Fibroblast of mammary gland (primary cell): Measurements from ENCODE around the gene ITPKA.

Source experiments
- DNase-seq: peaks from one replicate; pipeline ENCODE4 v3.0.0-alpha.2; 2010; ENCODE audit warnings: low read depth
- H3K4me3 ChIP-seq: 2 replicates; pipeline ENCODE4 v1.5.1; 2011; ENCODE audit warnings: low read depth, mild to moderate bottlenecking, low read length, moderate library complexity; ENCODE audit not compliant: control insufficient read depth
- TF ChIP-seq, protein P1 (sequence below): conservative IDR thresholded peaks from 2 replicates; pipeline ENCODE4 v1.5.1; 2011; ENCODE audit warnings: low read depth, low read length, inconsistent platforms; ENCODE audit not compliant: control insufficient read depth, insufficient read depth

The ITPKA gene

DNA sequence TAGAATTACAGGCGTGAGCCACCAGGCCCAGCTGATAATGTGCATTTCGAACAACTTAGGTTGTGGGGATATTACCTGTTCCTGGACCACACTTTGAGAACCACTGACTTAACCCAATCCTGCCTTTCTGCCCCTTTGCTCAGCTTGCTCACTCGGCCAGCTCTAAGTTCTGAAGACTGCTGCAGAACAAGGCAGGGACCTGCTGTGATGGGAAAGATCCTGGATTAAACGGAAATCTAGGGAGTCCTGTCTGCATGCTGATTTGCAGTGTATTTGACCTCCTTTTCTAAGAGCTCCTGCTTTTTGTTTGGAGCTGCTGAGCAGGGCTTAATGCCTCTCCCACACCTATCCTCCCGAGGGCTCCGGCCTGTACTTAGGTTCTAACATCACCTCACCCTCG is 17.1 kb downstream of the ITPKA start:
- TF ChIP-seq, protein P1, sequence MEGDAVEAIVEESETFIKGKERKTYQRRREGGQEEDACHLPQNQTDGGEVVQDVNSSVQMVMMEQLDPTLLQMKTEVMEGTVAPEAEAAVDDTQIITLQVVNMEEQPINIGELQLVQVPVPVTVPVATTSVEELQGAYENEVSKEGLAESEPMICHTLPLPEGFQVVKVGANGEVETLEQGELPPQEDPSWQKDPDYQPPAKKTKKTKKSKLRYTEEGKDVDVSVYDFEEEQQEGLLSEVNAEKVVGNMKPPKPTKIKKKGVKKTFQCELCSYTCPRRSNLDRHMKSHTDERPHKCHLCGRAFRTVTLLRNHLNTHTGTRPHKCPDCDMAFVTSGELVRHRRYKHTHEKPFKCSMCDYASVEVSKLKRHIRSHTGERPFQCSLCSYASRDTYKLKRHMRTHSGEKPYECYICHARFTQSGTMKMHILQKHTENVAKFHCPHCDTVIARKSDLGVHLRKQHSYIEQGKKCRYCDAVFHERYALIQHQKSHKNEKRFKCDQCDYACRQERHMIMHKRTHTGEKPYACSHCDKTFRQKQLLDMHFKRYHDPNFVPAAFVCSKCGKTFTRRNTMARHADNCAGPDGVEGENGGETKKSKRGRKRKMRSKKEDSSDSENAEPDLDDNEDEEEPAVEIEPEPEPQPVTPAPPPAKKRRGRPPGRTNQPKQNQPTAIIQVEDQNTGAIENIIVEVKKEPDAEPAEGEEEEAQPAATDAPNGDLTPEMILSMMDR: no peak
- H3K4me3 ChIP-seq: no peak overlapping the region
- no peak for DNase-seq

DNA sequence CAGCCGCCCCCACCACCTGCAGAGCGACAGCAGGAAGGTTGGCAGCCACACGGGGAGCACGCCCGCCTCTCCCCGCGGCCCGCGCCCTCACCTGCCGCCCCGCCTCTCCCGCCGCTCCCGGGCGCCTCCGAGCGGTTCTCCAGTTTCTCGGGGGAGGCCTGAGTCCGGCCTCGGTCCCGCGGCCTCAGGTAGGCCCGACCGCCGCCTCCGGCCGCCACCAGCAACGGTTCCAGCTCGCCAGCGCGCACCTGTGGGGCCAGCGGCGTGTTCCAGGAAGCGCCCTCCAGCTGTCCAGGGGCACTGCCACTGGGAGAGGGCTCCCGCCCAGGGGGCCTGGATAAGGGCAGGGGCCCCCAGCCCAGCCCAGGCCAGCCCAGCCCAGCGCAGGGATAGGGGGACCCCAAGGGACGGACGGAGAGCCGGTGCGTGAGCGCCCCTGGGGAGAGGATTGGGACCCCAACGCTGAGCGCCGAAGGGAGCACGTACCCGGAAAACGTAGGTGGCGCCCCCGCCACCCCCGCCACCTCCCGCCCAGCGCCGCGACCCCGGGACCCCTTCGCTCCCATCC is 17.7 kb downstream of the ITPKA start:
- no peak overlapping the region for H3K4me3 ChIP-seq
- no peak for DNase-seq

DNA sequence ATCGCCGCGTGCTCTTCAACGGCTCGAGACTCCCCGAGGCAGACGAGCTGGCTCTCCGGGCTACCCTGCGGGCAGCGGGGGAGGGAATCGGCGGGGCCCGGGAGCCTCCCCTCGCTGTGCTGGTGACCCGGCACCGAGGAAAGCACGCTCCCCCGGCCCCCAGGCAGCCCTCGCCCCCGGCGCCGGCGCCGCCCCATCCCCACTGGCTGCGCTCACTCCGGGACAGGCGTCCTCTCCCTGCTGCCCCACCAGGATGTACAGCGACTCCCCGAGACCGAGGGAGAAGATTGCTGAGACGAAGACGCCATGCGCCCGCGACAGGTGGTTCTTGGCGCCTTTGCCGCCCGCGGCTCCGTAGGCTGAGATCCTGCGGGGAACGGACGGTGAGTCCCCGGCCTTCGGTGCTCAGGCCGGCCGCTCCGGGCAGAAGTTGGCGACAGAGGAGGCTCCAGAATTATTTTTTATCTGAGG is 18.3 kb downstream of the ITPKA start:
- DNase-seq: no peak
- H3K4me3 ChIP-seq: no peak overlapping the region

More for the DNA sequence above, 17.7 kb downstream of the ITPKA start:
- TF ChIP-seq, protein P1: no peak

DNA sequence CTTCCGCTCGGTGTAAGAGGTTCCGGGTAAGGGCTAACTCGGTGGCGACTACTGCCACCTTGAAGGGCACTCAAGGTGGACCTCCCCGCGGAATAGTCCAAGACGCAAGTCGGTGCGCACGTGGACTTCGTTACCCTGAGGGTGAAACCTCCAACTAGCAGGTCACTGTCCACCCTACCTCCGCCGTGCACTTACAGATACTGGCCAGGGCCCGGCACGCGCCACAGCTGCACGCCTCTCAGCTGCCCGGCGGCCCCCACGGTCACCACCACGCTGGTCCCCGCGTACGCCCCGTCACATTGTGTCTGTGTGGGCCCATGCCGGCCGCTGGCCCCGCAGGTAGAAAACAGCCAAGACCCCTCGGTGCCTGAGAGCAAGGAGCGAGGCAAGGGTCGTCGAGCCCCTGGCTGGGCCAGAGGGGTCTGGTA is 18.9 kb downstream of the ITPKA start:
- H3K4me3 ChIP-seq: no peak overlapping the region
- TF ChIP-seq, protein P1: no peak
- no peak for DNase-seq

More for the DNA sequence above, 18.3 kb downstream of the ITPKA start:
- TF ChIP-seq, protein P1: no peak

DNA sequence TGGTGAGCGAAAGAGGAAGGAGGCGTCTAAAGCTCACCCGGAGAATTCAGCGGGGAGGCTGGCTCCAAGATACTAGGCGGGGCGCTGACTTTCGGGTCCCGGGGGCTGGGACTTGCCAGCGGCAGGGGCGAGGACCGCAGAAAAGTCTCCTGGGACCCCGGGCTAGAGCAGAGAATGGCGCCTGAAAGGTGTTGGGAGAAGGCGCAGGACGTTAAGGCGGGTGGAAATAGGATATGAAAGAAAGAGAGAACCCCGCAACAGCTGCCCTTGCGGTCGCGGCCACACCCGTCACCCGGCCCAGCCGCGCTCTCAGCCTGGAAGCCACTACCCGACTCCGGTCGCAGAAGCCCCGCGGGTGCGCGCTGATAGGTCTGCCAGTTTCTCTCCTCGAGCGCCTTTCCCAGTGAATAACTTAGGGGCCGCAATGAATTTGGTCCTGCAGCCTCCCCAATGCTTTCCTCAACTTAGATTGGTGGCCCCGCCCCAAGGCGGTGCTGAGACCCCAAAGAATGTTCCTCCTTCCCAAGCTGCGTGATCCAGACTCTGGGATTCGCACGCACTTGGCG is 19.3 kb downstream of the ITPKA start:
- peak overlapping the region; percentile 12 for H3K4me3 ChIP-seq
- TF ChIP-seq, protein P1: no peak
- DNase-seq: no peak

DNA sequence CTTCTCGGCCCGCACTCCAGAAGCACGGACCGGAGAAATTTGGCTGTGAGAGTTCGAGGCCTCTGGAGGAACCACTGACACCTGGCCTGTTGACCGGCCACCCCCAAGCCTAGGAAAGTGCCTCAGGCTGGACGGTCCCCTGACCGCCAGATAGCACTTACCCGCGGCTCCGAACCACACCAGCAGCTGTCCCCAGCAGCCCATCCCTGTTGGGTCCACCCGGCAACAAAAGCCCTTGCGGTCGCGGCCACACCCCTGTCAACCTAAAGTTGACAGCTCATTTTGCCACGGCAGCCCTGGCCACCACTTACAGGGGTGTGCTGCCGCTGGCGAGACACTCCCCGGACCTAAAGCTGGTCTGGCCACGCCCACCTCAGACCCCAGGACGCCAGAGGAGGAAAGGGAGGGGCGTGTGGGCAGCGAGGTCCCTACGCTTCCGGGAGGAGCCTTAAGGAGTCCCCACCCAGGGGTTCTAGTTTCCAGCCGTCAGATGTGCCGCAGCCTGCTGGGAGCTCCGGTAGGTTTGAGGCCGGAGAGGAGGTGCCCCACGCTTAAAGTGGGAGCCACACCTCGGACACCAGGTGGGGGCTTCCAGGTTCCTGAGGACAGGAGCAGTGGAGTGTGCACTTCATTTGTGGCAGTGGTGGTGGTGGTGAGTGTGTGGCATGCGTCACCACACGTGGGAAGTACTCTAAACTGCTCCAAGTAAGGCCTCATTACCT is 20.0 kb downstream of the ITPKA start, which contains the start of gene LTK:
Gene LTK (minus strand): TSS at position 322 of the 722 bp plus-strand sequence. CDS start 118 bp downstream, at position 204.
- peak within 1 kb of the TSS; percentile 12 for H3K4me3 ChIP-seq
- DNase-seq: no peak
- TF ChIP-seq, protein P1: no peak
